ENCODE measurements around the gene TMSB4X. TPM values are rescaled to one million over a fixed set of nuclear protein-coding genes. Genes with fewer than 3 reads are reported as not detected.
"Not testable (repeated sequence)": the region's sequence is repeated elsewhere in the genome, so short reads cannot be mapped to it uniquely, and the experiment has no call there.

Gene TMSB4X
- total and polyA plus RNA-seq, 2 experiments from 2014 or later: 144 to 543 TPM

- Histone ChIP-seq H3K9me3 (ENCODE audit: low read depth) (no peaks in the 10 kb centered on the region), H3K27me3 (no peaks in the 10 kb centered on the region), H3K27ac (no peak overlapping the region), H3K36me3 (no peaks in the 10 kb centered on the region), H3K4me1 (ENCODE audit: low read depth) (no peaks in the 10 kb centered on the region), H3K4me3 (no peak overlapping the region)
- no peak for TF ChIP-seq CTCF (IDR thresholded peaks at IDR 0.05; ENCODE audit: low read depth, low read length)
- DNase-seq (ENCODE audit: low read depth in 1 of 2, low spot score in 1 of 2): no peak
Observed at GRCh38 chrX:12979616-12980015, 4.7 kb downstream of the TMSB4X start.

GRCh38 chrX:12980039-12980438, 5.1 kb downstream of the TMSB4X start:
- not testable (repeated sequence) for DNase-seq (ENCODE audit: low read depth in 1 of 2, low spot score in 1 of 2); H3K27ac ChIP-seq; H3K9me3 ChIP-seq (ENCODE audit: low read depth); H3K27me3 ChIP-seq; H3K4me3 ChIP-seq; H3K4me1 ChIP-seq (ENCODE audit: low read depth); H3K36me3 ChIP-seq

- no peak for TF ChIP-seq CTCF (IDR thresholded peaks at IDR 0.05; ENCODE audit: low read depth, low read length)
- Histone ChIP-seq H3K27ac (no peak overlapping the region), H3K9me3 (ENCODE audit: low read depth) (no peaks in the 10 kb centered on the region), H3K27me3 (no peaks in the 10 kb centered on the region), H3K36me3 (no peaks in the 10 kb centered on the region), H3K4me1 (ENCODE audit: low read depth) (no peaks in the 10 kb centered on the region), H3K4me3 (no peak overlapping the region)
- no peak for DNase-seq (ENCODE audit: low read depth in 1 of 2, low spot score in 1 of 2)
Observed at GRCh38 chrX:12981880-12982279, 7.0 kb downstream of the TMSB4X start.

- H3K9me3 ChIP-seq (ENCODE audit: low read depth): no peaks in the 10 kb centered on the region
- H3K4me1 ChIP-seq (ENCODE audit: low read depth): no peaks in the 10 kb centered on the region
- H3K4me3 ChIP-seq: no peak overlapping the region
- no peak overlapping the region for H3K27ac ChIP-seq
- no peaks in the 10 kb centered on the region for H3K36me3 ChIP-seq
- DNase-seq (ENCODE audit: low read depth in 1 of 2, low spot score in 1 of 2): peak in 1 of 2 donors; percentile 56
- TF ChIP-seq CTCF (IDR thresholded peaks at IDR 0.05; ENCODE audit: low read depth, low read length): no peak
- no peaks in the 10 kb centered on the region for H3K27me3 ChIP-seq
Observed at GRCh38 chrX:12984603-12985319, 9.9 kb downstream of the TMSB4X start.

GRCh38 chrX:12985331-12985730, 10.4 kb downstream of the TMSB4X start:
- Histone ChIP-seq H3K36me3 (no peaks in the 10 kb centered on the region), H3K4me1 (ENCODE audit: low read depth) (no peaks in the 10 kb centered on the region), H3K4me3 (no peak overlapping the region), H3K9me3 (ENCODE audit: low read depth) (no peaks in the 10 kb centered on the region), H3K27me3 (no peaks in the 10 kb centered on the region), H3K27ac (no peak overlapping the region)
- no peak for DNase-seq (ENCODE audit: low read depth in 1 of 2, low spot score in 1 of 2)
- no peak for TF ChIP-seq CTCF (IDR thresholded peaks at IDR 0.05; ENCODE audit: low read depth, low read length)

- H3K27ac ChIP-seq: no peak overlapping the region
- no peaks in the 10 kb centered on the region for H3K27me3 ChIP-seq
- no peaks in the 10 kb centered on the region for H3K36me3 ChIP-seq
- no peaks in the 10 kb centered on the region for H3K4me1 ChIP-seq (ENCODE audit: low read depth)
- H3K4me3 ChIP-seq: no peak overlapping the region
- no peak for DNase-seq (ENCODE audit: low read depth in 1 of 2, low spot score in 1 of 2)
- TF ChIP-seq CTCF (IDR thresholded peaks at IDR 0.05; ENCODE audit: low read depth, low read length): no peak
- H3K9me3 ChIP-seq (ENCODE audit: low read depth): no peaks in the 10 kb centered on the region
Observed at GRCh38 chrX:12986164-12986779, 11.4 kb downstream of the TMSB4X start.

All from cardiac muscle cell (in vitro differentiated cells and primary cell).